Neural cell (in vitro differentiated cells): ENCODE measurements around the gene ELAC1. TPM values are rescaled to one million over a fixed set of nuclear protein-coding genes. Genes with fewer than 3 reads are reported as not detected.
"Not testable (repeated sequence)": the region's sequence is repeated elsewhere in the genome, so short reads cannot be mapped to it uniquely, and the experiment has no call there.

Source experiments
- H2AFZ ChIP-seq: fragments of 200-600, 300-800 bp; sonication (generic), shearing (Covaris generic); 2 replicates; pipeline ENCODE4 v1.6.0; 2014; ENCODE audit warnings: low read depth, mild to moderate bottlenecking, antibody characterized with exemption, low read length, moderate library complexity
- H3F3A ChIP-seq: fragments of 200-600 bp; shearing (Covaris generic); 2 replicates; pipeline ENCODE4 v1.6.1; 2016; ENCODE audit warnings: mild to moderate bottlenecking, moderate library complexity, mixed read lengths, antibody characterized with exemption, low read length; ENCODE audit not compliant: insufficient read depth, poor library complexity, severe bottlenecking
- H3K27ac ChIP-seq: fragments of 200-600, 300-800 bp; sonication (generic), shearing (Covaris generic); 2 replicates; pipeline ENCODE4 v1.5.1; 2014; ENCODE audit warnings: mild to moderate bottlenecking, low read length, moderate library complexity
- H3K27me3 ChIP-seq: fragments of 300-800, 200-600 bp; sonication (generic), shearing (Covaris generic); 2 replicates; pipeline ENCODE4 v1.6.0; 2014; ENCODE audit warnings: mild to moderate bottlenecking, low read depth, low read length, moderate library complexity; ENCODE audit not compliant: insufficient read depth
- H3K36me3 ChIP-seq: fragments of 300-800, 200-600 bp; sonication (generic), shearing (Covaris generic); 2 replicates; pipeline ENCODE4 v1.5.1; 2014; ENCODE audit warnings: mild to moderate bottlenecking, antibody characterized with exemption, low read length, moderate library complexity; ENCODE audit not compliant: insufficient read depth
- H3K4me2 ChIP-seq: fragments of 300-800, 200-600 bp; sonication (generic), shearing (Covaris generic); 2 replicates; pipeline ENCODE4 v1.6.0; 2014; ENCODE audit warnings: mild to moderate bottlenecking, low read length
- H3K4me3 ChIP-seq: fragments of 300-800, 200-600 bp; sonication (generic), shearing (Covaris generic); 2 replicates; pipeline ENCODE4 v1.5.1; 2014; ENCODE audit warnings: mild to moderate bottlenecking, low read length, moderate library complexity
- H3K79me2 ChIP-seq: fragments of 200-600 bp; shearing (Covaris generic); replicated peaks from 2 replicates; pipeline ENCODE4 v1.6.0; 2014; ENCODE audit warnings: mild to moderate bottlenecking, low read length, moderate library complexity; ENCODE audit not compliant: insufficient read depth
- H3K9ac ChIP-seq: fragments of 300-800, 200-600 bp; sonication (generic), shearing (Covaris generic); 2 replicates; pipeline ENCODE4 v1.6.1; 2016; ENCODE audit warnings: mild to moderate bottlenecking, low read length, mixed read lengths
- H3K9me2 ChIP-seq: fragments of 200-600 bp; shearing (Covaris generic); 2 replicates; pipeline ENCODE4 v1.6.1; 2016; ENCODE audit warnings: mild to moderate bottlenecking, low read length, mixed read lengths; ENCODE audit not compliant: insufficient read depth
- H3K9me3 ChIP-seq: fragments of 200-600, 300-800 bp; sonication (generic), shearing (Covaris generic); 2 replicates; pipeline ENCODE4 v1.6.1; 2016; ENCODE audit warnings: mild to moderate bottlenecking, mixed run types, low read length, moderate library complexity, mixed read lengths
- H4K20me1 ChIP-seq: fragments of 200-600 bp; shearing (Covaris generic); 2 replicates; pipeline ENCODE4 v1.6.1; 2016; ENCODE audit warnings: mild to moderate bottlenecking, mixed run types; ENCODE audit not compliant: insufficient read depth
- CTCF ChIP-seq: fragments of 450-650 bp; IDR thresholded peaks from 2 replicates; pipeline ENCODE4 v1.5.1; 2014; ENCODE audit warnings: antibody characterized with exemption, mild to moderate bottlenecking, moderate library complexity; ENCODE audit not compliant: poor library complexity, severe bottlenecking
- EP300 ChIP-seq: fragments of 450-650 bp; conservative IDR thresholded peaks from 2 replicates; pipeline ENCODE4 v1.6.1; 2014; ENCODE audit warnings: antibody characterized with exemption, mild to moderate bottlenecking, moderate library complexity; ENCODE audit not compliant: poor library complexity, severe bottlenecking
- EZH2 ChIP-seq: fragments of 200-600, 300-800 bp; shearing (Covaris generic), sonication (generic); IDR thresholded peaks from 2 replicates; pipeline ENCODE4 v1.6.1; 2014; ENCODE audit warnings: antibody characterized with exemption, low read length, borderline replicate concordance, mild to moderate bottlenecking; ENCODE audit not compliant: insufficient read depth, poor library complexity, severe bottlenecking
- MXI1 ChIP-seq: fragments of 450-650 bp; conservative IDR thresholded peaks from 2 replicates; pipeline ENCODE4 v1.6.1; 2014; ENCODE audit warnings: antibody characterized with exemption, mild to moderate bottlenecking; ENCODE audit not compliant: poor library complexity, severe bottlenecking
- POLR2AphosphoS5 ChIP-seq: IDR thresholded peaks from 2 replicates; pipeline ENCODE4 v1.6.1; 2012
- RAD21 ChIP-seq: fragments of 450-650 bp; conservative IDR thresholded peaks from 2 replicates; pipeline ENCODE4 v1.6.1; 2014; ENCODE audit warnings: antibody characterized with exemption, mild to moderate bottlenecking, moderate library complexity
- REST ChIP-seq: IDR thresholded peaks from 2 replicates; pipeline ENCODE4 v1.6.1; 2012; ENCODE audit warnings: borderline replicate concordance
- SMC3 ChIP-seq: fragments of 450-650 bp; conservative IDR thresholded peaks from 2 replicates; pipeline ENCODE4 v1.6.1; 2014; ENCODE audit warnings: antibody characterized with exemption, mild to moderate bottlenecking, moderate library complexity; ENCODE audit not compliant: poor library complexity
- TAF1 ChIP-seq: IDR thresholded peaks from 2 replicates; pipeline ENCODE4 v1.6.1; 2012; ENCODE audit warnings: low read depth
- polyA plus RNA-seq: library from polyadenylated mRNA; depleted of rRNA; stranded (reverse); fragments of >200 nt; gene quantifications from 2 replicates; pipeline ENCODE4 v1.2.3, GENCODE V29; 2014

Gene ELAC1
- polyA plus RNA-seq, 1 donor from 2014 or later, result 20.6 TPM

- no peaks in the 10 kb centered on the region for H3K27me3 ChIP-seq
- no peaks in the 10 kb centered on the region for H3K9me3 ChIP-seq
- no peak overlapping the region for H3K27ac ChIP-seq
- no peak overlapping the region for H3K9ac ChIP-seq
- H3K9me2 ChIP-seq, result no peaks in the 10 kb centered on the region
- no peaks in the 10 kb centered on the region for H4K20me1 ChIP-seq
- no peak for TF ChIP-seq RAD21
- TF ChIP-seq REST, result no peak
- no peak for TF ChIP-seq EZH2
- TF ChIP-seq POLR2AphosphoS5, result no peak
- TF ChIP-seq TAF1, result no peak
- no peak for TF ChIP-seq MXI1
- no peak for TF ChIP-seq CTCF
- TF ChIP-seq SMC3, result no peak
- TF ChIP-seq EP300, result no peak
- H3F3A ChIP-seq, result no peaks in the 10 kb centered on the region
- H3K4me3 ChIP-seq, result no peak overlapping the region
- no peaks in the 10 kb centered on the region for H3K79me2 ChIP-seq
- H3K4me2 ChIP-seq, result no peak overlapping the region
- no peaks in the 10 kb centered on the region for H3K36me3 ChIP-seq
- no peak overlapping the region for H2AFZ ChIP-seq
These were observed 26.2 kb downstream of the ELAC1 start for GRCh38 chr18:50994031-50994430.

- not testable (repeated sequence) for H3K27me3 ChIP-seq, H3K27ac ChIP-seq, H2AFZ ChIP-seq, H3K9me2 ChIP-seq, H3K79me2 ChIP-seq, H3K4me2 ChIP-seq, H3K4me3 ChIP-seq, H3K9ac ChIP-seq, H4K20me1 ChIP-seq, H3F3A ChIP-seq, H3K36me3 ChIP-seq, H3K9me3 ChIP-seq
These were observed 35.3 kb downstream of the ELAC1 start for GRCh38 chr18:51003174-51003573.
